Measurements from ENCODE around the gene MIPEP.
"Not testable (repeated sequence)": the region's sequence is repeated elsewhere in the genome, so short reads cannot be mapped to it uniquely, and the experiment has no call there.

The MIPEP gene

GRCh38 chr13:23765531-23765930, 123.7 kb downstream of the MIPEP start:
- TF ChIP-seq CTCF (IDR thresholded peaks at IDR 0.05; ENCODE audit: extremely low read depth, missing control alignments) = no peak
- no peak for DNase-seq (ENCODE audit: low spot score)

GRCh38 chr13:23763318-23763717, 125.9 kb downstream of the MIPEP start:
- no peak for DNase-seq (ENCODE audit: low spot score)

GRCh38 chr13:23761760-23762159, 127.4 kb downstream of the MIPEP start:
- not testable (repeated sequence) for DNase-seq (ENCODE audit: low spot score)

More at GRCh38 chr13:23763318-23763717, 125.9 kb downstream of the MIPEP start:
- no peak for TF ChIP-seq CTCF (IDR thresholded peaks at IDR 0.05; ENCODE audit: extremely low read depth, missing control alignments)

- DNase-seq (ENCODE audit: low spot score) = no peak
- no peak for TF ChIP-seq CTCF (IDR thresholded peaks at IDR 0.05; ENCODE audit: extremely low read depth, missing control alignments)
Observed at GRCh38 chr13:23760000-23760399, 129.2 kb downstream of the MIPEP start.

GRCh38 chr13:23758798-23759527, 130.2 kb downstream of the MIPEP start:
- no peak for DNase-seq (ENCODE audit: low spot score)
- no peak for TF ChIP-seq CTCF (IDR thresholded peaks at IDR 0.05; ENCODE audit: extremely low read depth, missing control alignments)

GRCh38 chr13:23754997-23755396, 134.2 kb downstream of the MIPEP start:
- DNase-seq (ENCODE audit: low spot score) = no peak
- no peak for TF ChIP-seq CTCF (IDR thresholded peaks at IDR 0.05; ENCODE audit: extremely low read depth, missing control alignments)

GRCh38 chr13:23754506-23754905, 134.7 kb downstream of the MIPEP start:
- DNase-seq (ENCODE audit: low spot score) = no peak
- TF ChIP-seq CTCF (IDR thresholded peaks at IDR 0.05; ENCODE audit: extremely low read depth, missing control alignments) = no peak

- no peak for DNase-seq (ENCODE audit: low spot score)
- no peak for TF ChIP-seq CTCF (IDR thresholded peaks at IDR 0.05; ENCODE audit: extremely low read depth, missing control alignments)
Observed at GRCh38 chr13:23753458-23753857, 135.7 kb downstream of the MIPEP start.
